Measurements from ENCODE around the gene BTRC. TPM values are rescaled to one million over a fixed set of nuclear protein-coding genes. Genes with fewer than 3 reads are reported as not detected.
"Not testable (repeated sequence)": the region's sequence is repeated elsewhere in the genome, so short reads cannot be mapped to it uniquely, and the experiment has no call there.

BTRC gene
- polyA plus RNA-seq, 12 donors = 18.7 to 39.8 (median 29.1) TPM; not detected in 1

DNA sequence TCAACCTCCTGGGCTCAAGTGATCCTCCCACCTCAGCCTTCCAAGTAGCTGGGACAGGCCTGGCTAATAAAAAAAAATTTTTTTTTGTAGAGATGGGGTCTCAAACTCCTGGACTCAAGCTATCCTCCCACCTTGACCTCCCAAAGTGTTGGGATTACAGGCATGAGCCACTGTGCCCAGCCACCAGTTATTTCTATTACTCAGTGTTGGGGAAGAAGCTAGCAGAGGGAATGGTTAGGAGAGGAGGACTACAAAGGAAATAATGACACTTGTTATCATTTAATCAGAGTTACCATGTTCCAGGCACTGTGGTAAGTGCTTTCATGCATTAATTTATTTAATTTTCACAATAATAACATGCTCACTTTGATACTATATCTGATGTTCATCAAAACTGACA, 17.6 kb upstream of the BTRC start:
- DNase-seq = no peak

DNA sequence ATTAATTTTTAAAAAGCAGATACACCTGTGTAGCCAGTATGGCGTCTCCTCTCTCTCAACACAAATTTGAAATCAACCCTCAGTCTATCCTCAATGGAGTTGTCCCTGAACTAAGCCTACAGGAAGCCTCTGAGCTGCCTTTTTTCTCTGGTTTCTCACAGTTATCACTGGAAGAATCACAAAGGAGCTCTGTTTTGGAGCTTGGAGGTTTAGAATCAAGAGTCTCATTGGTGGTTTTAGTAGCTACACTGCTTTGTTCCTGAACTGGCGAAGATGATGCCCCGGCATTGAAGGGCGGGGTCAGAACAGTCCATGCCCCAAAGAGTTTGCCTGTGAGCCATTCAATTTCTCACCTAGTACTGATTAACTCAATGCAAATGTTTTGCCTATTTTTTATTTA, 16.1 kb upstream of the BTRC start:
- DNase-seq = no peak

DNA sequence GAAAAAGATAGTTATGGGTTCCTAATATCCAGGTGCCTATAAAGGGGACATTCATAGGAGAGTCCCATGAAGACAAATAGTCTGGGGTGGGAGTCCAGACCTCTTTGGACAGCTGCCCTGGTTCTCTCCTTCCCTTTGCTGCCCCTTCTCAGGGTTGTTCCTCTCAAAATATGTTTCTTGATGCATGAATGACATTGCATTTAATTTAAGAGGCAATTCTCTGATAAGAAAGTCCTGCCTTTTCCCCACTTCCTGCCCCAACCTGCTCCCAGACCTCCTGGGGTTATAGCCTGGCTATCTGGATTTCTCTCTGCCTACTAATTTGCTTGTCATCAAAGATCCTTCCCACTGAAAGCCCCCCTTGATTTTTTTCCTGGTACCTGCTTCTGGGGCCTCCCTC, 12.5 kb upstream of the BTRC start:
- no peak for DNase-seq

DNA sequence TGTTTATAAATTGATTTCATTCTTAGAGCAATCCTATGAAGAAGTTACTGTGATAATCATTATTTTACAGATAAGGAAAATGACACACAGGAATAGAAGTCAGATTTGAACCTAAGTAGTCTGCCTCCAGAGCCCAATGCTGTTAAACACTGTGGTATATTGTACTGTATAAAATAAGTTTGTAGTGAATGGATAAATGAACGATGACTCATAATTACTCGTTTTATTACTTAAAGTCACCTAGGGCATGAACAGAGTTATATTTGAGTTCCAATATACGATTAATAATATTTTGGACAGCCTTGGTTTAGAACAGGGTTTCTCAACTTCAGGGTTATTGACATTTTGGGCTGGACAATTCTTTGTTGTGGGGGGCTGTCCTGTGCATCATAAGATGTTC, 7.8 kb upstream of the BTRC start:
- DNase-seq = no peak

DNA sequence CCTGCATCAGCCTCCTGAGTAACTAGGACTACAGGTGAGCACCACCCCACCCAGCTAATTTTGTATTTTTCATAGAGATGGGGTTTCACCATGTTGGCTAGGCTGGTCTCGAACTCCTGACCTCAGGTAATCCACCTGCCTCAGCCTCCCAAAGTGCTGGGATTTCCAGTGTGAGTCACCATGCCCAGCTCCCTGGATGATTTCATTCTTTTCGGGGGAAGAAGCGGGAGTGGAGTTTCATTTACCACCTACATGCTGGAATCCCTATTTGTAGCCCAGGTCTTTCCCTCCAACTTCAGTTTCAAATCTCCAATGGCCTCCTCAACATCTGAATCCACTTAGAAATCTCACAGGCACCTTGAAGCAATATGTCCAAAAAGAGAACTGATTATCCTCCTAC, 2.9 kb upstream of the BTRC start:
- DNase-seq = no peak

DNA sequence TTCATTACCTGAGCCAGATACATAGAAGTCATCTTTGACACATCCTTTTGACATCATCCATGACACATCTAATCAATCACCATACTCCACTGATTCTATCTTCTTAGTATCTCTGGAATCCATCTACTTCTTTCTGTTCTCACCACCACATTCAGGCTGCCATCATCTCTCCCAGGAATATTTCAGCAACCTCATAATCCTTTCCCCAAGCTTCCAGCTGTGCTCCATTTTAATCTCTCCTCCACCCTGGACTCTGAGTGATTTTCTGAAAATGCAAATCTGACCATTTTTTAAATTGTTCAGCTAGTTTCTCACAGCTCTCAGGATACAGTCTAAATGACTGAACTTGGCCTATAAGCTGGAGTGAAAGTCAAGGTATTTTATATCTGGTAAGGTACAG, 2.5 kb upstream of the BTRC start:
- no peak for DNase-seq

DNA sequence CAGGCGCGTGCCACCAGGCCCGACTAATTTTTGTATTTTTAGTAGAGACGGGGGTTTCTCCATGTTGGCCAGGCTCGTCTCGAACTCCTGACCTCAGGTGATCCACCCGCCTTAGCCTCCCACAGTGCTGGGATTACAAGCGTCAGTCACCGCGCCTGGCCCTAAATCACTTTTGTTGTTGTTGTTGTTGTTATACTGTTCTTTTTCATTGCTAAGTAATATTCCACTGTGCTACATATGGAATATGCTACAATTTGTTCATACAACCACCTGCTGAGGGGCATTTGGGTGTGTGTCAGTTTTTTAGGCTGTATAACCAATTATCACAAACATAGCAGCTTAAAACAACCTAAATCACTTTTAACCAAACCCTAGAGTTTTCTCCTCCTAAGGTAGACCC, 1.1 kb upstream of the BTRC start:
- not testable (repeated sequence) for DNase-seq

DNA sequence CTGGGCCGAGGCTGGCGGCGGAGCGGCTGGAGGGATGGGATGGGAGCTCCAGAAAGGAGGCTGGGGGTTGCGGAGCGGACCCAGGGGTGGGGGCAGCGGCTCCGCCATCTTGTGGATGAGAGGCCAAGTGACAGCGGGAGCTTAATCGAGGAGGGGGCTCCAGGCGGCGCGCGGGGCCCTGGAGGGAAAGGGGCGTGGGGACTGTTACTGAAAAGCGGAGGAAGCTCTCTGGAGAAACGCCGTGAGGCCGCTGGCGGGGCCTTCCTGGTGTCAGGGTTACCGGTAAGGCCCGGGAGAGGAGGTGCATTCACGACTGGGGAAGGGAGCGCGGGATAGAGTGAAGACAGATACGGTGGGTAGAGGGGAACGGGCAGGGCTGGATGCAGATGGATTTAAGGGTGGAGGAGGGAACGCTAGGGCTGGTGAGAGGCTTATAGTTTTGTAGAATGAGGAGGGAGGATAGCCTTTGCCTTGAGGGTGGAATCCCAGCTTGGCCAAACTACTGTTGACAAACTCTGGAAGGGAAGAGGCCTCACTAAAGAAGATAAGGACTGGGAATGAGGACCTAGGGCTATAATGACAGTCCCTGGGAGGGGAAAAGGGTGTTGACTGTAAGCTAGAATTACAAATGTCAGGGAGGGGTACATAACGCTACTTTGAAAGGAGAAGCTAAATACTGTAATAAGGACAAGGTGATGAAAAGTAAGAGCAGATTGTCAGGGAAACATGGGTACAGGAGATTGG, 535 bp downstream of the BTRC start:
- peak; percentile 59 for DNase-seq

DNA sequence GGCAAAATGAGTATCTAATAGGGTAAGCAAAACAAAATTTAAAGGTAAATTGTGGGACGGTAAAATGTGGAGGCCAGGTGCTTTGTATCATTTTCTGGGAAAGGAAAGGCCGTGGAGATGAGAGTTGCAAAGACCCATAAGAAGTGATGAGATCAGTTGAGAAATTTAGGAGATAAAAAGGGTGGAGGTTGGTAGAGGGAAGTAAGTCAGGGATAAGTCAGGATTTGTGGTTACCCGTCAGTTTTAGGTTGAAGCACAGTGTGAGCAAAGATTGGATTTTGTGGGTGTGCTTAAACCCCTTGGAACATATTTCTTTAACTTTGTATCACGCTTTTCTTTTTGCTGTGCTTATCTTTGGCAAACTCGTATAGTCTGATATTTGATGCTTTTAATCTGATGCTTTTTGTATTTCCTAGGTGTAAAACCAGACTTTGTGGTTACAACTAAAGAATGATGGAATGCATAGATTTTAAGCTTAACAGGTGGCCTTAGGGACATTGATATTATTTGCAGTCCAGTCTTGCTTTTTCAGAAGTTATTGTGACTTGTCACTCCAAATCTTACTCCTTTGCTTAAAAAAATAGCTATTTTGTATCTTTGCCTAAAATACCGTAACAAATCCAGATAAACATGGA, 1.2 kb downstream of the BTRC start:
- DNase-seq = no peak

DNA sequence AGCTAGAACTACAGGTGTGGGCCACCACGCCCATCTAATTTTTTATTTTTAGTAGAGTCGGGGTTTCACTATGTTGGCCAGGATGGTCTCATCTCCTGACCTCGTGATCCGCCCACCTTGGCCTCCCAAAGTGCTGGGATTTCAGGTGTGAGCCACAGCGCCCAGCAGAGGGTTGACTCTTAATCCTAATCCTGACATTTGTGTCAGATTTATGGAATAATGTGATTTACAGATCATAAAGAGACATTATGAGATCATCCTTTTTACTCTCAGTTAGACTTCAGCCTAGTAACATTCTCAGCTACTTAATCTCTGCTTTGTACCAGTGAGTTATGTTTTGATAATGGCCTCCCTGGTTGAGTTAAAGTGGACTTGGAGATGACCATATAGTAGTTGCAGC, 2.2 kb downstream of the BTRC start:
- no peak for DNase-seq

DNA sequence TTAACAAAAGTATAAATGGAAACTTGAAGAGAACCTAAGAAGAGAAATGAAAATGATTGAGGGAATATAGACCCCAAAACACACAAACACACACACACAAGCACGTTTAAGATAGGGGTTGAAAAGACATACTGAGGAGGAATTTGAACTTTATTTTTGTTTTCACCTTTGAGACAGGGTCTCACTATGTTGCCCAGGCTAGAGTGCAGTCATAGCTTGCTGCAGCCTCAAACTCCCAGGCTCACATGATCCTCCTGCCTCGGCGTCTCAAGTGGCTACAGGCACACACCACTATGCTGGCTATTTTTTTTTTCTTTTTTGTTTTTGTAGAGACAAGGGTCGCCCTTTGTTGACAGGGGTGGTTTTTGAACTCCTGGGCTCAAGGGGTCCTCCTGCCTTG, 4.0 kb downstream of the BTRC start:
- no peak for DNase-seq

DNA sequence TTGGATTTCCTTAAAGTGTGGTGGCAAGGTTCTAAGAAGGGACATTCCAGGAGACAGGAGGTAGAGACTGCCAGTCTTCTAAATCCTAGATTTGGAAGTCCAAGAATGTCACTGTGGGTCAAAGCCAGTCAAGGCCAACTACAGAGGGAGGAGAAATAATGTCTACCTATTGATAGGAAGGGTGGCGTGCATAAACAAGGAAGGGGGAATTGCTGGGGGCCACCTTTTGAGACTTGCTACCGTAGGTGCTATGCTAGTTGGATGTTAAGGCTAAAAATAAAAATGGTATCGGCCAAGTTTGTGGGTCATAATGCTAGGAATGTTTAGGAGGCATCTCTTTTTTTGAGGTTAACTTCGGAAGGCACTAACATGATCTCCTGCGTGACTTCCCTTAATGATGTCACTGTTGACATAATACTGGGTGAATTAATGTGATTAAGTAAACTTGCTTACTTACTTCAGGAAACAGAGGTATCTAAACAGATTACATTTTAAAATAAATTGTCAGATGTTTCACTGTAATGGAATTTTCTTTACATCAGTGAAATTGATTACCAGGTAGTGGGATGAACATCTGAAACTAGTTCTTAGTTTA, 4.8 kb downstream of the BTRC start:
- DNase-seq = no peak

DNA sequence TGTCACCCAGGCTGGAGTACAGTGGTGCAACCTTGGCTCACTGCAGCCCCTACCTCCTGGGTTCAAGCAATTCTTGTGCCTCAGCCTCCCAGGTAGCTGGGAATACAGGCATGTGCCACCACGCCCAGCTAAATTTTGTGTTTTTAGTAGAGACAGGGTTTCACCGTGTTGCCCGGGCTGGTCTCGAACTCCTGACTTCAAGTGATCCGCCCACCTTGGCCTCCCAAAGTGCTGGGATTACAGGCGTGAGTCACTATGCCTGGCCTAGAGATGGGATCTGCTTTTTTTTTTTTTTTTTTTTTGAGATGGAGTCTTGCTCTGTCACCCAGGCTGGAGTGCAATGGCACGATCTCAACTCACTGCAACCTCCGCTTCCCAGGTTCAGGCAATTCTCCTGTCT, 6.1 kb downstream of the BTRC start:
- not testable (repeated sequence) for DNase-seq

DNA sequence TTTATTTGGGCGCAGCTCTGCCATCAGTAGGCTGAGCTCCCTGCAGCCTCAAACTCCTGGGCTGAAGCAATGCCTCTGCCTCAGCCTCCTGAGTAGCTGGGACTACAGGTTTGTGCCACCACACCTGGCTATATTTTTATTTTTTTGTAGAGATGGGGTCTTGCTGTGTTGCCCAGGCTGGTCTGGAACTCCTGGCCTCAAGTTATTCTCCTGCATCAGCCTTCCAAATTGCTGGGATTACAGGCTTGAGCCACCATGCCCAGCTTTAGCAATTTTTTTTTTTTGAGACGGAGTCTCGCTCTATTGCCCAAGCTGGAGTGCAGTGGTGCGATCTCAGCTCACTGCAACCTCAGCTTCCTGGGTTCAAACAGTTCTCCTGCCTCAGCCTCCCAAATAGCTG, 6.9 kb downstream of the BTRC start:
- not testable (repeated sequence) for DNase-seq

DNA sequence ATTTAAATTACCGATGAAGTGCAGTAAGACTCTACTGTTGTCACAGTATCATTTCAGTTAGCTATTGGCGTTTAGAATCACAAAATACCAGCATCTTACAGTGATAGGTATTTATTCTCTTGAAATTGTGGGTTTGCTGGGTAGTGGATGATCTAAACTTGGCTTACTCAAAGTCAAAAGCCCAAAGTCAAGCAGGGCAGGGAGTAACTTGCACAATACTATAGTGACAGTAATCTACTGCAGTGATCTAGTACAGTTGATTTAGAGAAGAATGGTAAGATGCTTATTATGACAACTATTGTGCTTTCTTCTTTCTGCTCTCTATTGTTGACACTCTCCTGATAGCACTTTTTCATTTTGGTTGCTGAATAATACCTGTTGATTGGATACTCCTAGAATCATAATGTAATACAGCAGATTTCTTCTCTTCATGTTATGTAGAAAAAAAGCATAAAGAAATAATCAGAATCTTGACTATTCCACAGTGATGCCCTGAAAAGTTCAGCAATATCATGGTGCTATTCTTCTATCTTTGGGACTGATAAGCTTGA, 10.0 kb downstream of the BTRC start:
- DNase-seq = no peak

DNA sequence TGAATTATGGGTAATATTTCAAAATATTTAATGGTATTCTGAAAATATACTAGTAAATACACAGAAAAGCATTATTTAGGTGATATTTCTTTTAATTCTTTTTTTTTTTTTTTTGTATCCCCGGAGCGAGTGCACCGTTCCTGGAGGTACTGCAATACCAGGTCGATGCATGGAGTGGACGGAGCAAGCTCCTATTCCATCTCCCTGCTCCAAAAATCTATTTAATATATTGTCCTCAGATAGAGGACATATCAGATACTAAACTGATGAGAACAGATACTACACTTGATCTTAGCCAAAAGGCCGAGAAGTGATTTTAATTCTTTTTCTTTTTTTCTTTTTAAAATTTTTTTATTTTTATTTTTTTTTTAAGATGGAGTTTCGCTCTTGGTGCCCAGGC, 10.8 kb downstream of the BTRC start:
- DNase-seq = no peak

DNA sequence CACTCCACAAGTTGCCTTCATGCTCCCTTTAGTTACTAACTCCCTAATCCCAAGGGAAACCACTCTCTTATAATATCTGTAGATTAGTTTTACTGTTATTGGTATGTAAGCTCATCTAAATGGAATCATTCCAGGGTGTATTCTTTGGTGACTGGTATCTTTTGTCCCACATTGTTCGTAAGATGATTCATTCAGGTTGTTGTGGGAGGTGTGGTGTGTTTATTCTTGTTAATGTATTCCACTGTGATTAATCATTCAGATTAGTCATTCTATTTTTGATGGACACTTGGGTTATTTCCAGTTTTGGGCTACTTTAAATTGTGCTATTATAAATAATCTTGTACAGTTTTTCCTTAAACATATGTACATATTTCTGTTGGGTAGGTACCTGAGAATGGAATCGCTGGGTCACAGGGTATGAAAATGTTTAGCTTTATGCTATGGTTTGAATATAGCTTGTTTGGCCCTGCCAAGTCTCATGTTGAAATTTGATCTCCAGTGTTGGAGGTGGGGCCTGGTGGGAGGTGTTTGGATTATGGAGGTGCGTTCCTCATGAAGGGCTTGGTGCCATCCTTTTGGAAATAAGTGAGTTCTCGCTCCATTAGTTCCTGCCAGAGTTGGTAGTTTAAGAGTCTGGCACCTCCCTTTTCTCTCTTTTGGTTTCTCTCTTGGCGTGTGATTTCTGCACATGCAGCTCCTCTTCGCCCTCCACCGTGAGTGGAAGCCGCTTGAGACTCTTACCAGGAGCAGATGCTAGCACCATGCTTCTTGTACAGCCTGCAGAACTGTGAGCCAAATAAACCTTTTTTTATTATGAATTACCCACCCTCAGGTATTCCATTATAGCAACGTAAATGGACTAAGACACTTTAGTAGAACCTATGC, 13.8 kb downstream of the BTRC start:
- no peak for DNase-seq

DNA sequence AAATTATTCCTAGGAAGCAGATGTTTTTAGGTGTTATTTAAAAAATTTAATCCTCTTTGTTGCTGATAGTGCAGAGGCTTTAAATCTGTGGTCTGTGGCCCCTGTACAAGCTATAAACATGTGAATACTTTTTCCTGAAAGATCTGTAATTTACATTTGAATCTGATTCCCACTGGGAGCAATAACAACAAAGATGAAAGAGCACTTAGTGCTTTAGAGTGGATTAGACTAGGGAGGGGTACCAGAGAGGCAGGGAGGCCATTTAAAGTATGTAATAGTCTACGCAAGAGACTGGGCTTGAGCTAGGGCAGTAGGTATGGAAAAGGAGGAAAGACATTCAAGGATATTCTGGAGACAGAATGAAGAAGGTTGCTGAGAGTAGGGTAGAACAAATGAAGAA, 19.1 kb downstream of the BTRC start:
- DNase-seq = no peak

DNA sequence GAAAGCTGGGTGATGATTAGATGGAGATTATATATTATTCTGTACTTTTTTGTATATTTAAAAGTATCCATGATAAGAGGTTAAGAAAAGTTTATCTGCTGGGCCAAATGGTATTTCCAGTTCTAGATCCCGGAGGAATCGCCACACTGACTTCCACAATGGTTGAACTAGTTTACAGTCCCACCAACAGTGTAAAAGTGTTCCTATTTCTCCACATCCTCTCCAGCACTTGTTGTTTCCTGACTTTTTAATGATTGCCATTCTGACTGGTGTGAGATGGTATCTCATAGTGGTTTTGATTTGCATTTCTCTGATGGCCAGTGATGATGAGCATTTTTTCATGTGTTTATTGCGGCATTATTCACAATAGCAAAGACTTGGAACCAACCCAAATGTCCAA, 20.0 kb downstream of the BTRC start:
- DNase-seq = not testable (repeated sequence)

DNA sequence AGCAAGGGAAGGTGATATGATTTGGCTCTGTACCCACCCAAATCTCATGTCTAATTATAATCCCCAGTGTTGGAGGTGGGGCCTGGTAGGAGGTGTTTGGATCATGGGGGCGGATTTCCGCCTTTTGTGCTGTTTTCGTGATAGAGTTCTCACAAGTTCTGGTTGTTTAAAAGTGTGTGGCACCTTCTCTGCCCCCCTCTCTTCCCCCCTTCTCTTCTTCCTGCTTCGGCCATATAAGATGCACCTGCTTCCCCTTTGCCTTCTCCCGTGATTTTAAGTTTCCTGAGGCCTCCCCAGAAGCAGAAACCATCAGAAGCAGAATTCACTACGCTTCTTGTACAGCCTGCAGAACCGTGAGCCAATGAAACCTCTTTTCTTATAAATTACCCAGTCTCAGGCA, 21.1 kb downstream of the BTRC start:
- DNase-seq = no peak

DNA sequence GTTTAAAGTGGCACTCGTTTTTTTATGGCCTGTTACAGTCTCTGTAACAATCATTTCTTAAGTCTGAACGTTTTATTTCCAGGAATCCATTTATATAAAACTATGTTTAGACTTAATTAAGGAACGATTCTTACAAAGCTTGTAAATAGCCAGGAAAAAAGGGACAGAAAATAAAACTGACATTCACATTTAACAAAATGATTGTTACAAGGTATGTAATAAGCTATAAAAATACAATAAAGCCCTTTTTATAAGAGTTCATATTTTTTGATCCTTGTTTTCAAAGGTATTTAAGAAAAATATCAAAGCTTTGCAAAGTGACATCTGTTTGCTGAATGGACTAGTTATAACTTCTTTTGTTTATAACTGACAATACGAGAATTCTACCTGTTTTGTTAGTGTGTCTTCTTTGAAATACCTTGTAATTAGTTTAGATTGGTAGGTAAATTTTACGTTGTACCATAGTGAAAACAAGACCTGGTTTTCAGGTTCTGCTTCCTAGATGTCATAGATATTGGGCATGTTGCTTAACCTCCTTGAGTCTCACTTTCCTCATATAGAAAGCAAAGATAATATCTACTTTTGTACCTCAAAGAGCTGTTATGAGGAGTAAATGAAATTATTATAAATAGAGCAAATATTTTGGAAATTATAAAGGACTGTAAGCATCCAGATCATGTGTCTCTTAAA, 25.8 kb downstream of the BTRC start:
- no peak for DNase-seq

Measured in muscle of arm (tissue), 12 donors.